B cell (primary cell): ENCODE measurements around the gene CRIM1. TPM values are rescaled to one million over a fixed set of nuclear protein-coding genes. Genes with fewer than 3 reads are reported as not detected.

ENCODE experiments used
- ATAC-seq: fragments of 200-7000 bp; cut with Tn5 transposase; one replicate; pipeline ENCODE4 v1.10.0; 2021; ENCODE audit warnings: low read depth, mild to moderate bottlenecking, moderate number of reproducible peaks, moderate library complexity
- CTCF ChIA-PET: fragments of 350-600 bp; sonication (Branson Sonifier 250); formaldehyde crosslinking; loops from one replicate; lab custom pipeline; 2021; ENCODE audit warnings: antibody characterized with exemption, inconsistent platforms; lab: Charles Lee
- POLR2A ChIA-PET: fragments of 350-600 bp; sonication (Branson Sonifier 250); formaldehyde crosslinking; loops from one replicate; lab custom pipeline; 2021; ENCODE audit warnings: antibody characterized with exemption; lab: Charles Lee
- DNase-seq: peaks from one replicate; pipeline ENCODE4 v3.0.0; 2013
- H2AFZ ChIP-seq: 2 replicates; pipeline ENCODE4 v1.6.1; 2012; ENCODE audit warnings: mild to moderate bottlenecking, low read depth, low read length; ENCODE audit not compliant: insufficient read depth, poor library complexity, severe bottlenecking
- H3K27ac ChIP-seq, 2 donors: 1 replicate in 1 of 2; 2 replicates in 1 of 2; pipeline ENCODE4 v1.5.1; 2012 to 2013; ENCODE audit warnings: low read length in 2 of 2, mild to moderate bottlenecking in 2 of 2, moderate library complexity in 1 of 2
- H3K27me3 ChIP-seq, 4 experiments: fragments of 200-600 bp in 1 of 4; sonication (generic) in 1 of 4; replicated peaks in 1 of 4; 1 replicate in 2 of 4; 2 replicates in 2 of 4; pipeline versions ENCODE4 v1.6.1 to v1.7.0; 2013 to 2016; ENCODE audit warnings: low read length in 3 of 4, mild to moderate bottlenecking in 2 of 4, mixed read lengths in 1 of 4, moderate library complexity in 1 of 4; ENCODE audit not compliant: insufficient read depth in 4 of 4, control insufficient read depth in 3 of 4; ENCODE audit errors: control extremely low read depth in 1 of 4
- H3K36me3 ChIP-seq, 2 experiments: replicated peaks in 1 of 2; 1 replicate in 1 of 2; 2 replicates in 1 of 2; pipeline versions ENCODE4 v1.6.1 to v1.7.1; 2013; ENCODE audit warnings: low read length in 1 of 2; ENCODE audit not compliant: insufficient read depth in 2 of 2, control insufficient read depth in 1 of 2; ENCODE audit errors: control extremely low read depth in 1 of 2, extremely low read depth in 1 of 2
- H3K4me1 ChIP-seq, 2 donors: fragments of 200-600 bp in 1 of 2; sonication (generic) in 1 of 2; 1 replicate in 1 of 2; 2 replicates in 1 of 2; pipeline versions ENCODE4 v1.5.1 to v1.6.1; 2013 to 2017; ENCODE audit warnings: low read length in 2 of 2; ENCODE audit not compliant: control insufficient read depth in 2 of 2, insufficient read depth in 2 of 2
- H3K4me2 ChIP-seq: replicated peaks from 2 replicates; pipeline ENCODE3; 2012; ENCODE audit warnings: mild to moderate bottlenecking, low read depth, low read length; ENCODE audit not compliant: poor library complexity, severe bottlenecking
- H3K4me3 ChIP-seq, 5 experiments: fragments of 200-600 bp in 1 of 5; sonication (generic) in 1 of 5; 1 replicate in 3 of 5; 2 replicates in 2 of 5; pipeline versions ENCODE4 v1.5.1 to v1.7.0; 2011 to 2016; ENCODE audit warnings: low read length in 4 of 5, mild to moderate bottlenecking in 4 of 5, low read depth in 2 of 5, control low read depth in 1 of 5, moderate library complexity in 1 of 5; ENCODE audit not compliant: insufficient read depth in 1 of 5; ENCODE audit errors: control extremely low read depth in 1 of 5, extremely low read depth in 1 of 5
- H3K79me2 ChIP-seq: fragments of 200-600 bp; sonication (generic); one replicate; pipeline ENCODE4 v1.6.0; 2016; ENCODE audit warnings: low read length; ENCODE audit not compliant: control insufficient read depth, insufficient read depth
- H3K9ac ChIP-seq: fragments of 200-600 bp; sonication (generic); 2 replicates; pipeline ENCODE4 v1.6.1; 2017; ENCODE audit warnings: mild to moderate bottlenecking, low read length, moderate library complexity
- H3K9me3 ChIP-seq, 3 donors: one replicate each; pipeline versions ENCODE4 v1.6.1 to v1.7.1; 2013; ENCODE audit warnings: low read length in 2 of 3; ENCODE audit not compliant: control insufficient read depth in 2 of 3, insufficient read depth in 1 of 3; ENCODE audit errors: control extremely low read depth in 1 of 3
- H4K20me1 ChIP-seq: 2 replicates; pipeline ENCODE4 v1.6.0; 2012; ENCODE audit warnings: mild to moderate bottlenecking, low read length; ENCODE audit not compliant: insufficient read depth, control insufficient read depth, poor library complexity, severe bottlenecking
- H3K27ac Mint-ChIP-seq: one replicate; pipeline ENCODE4 v1.8.0; 2021; ENCODE audit warnings: mixed read lengths
- H3K27me3 Mint-ChIP-seq: one replicate; pipeline ENCODE4 v1.8.0; 2021; ENCODE audit warnings: mixed read lengths
- H3K4me1 Mint-ChIP-seq: one replicate; pipeline ENCODE4 v1.8.0; 2021; ENCODE audit warnings: mixed read lengths
- H3K4me3 Mint-ChIP-seq: one replicate; pipeline ENCODE4 v1.8.0; 2021; ENCODE audit warnings: mixed read lengths
- H3K9me3 Mint-ChIP-seq: one replicate; pipeline ENCODE4 v1.8.0; 2022; ENCODE audit warnings: mixed read lengths; ENCODE audit not compliant: insufficient read depth
- CTCF ChIP-seq: fragments of 200-600 bp; IDR thresholded peaks from one replicate; pipeline ENCODE4 v1.8.0; 2022; ENCODE audit warnings: antibody characterized with exemption, mild to moderate bottlenecking
- EZH2 ChIP-seq: IDR thresholded peaks from 2 replicates; pipeline ENCODE4 v1.6.1; 2012; ENCODE audit warnings: borderline replicate concordance, low read depth, mild to moderate bottlenecking, moderate library complexity, low read length; ENCODE audit not compliant: insufficient read depth, poor library complexity, severe bottlenecking
- WGBS: methylation state at CpG from one replicate; pipeline ENCODE4 v1.1.5; 2013; ENCODE audit warnings: missing lambda C conversion rate; ENCODE audit not compliant: insufficient coverage; 5-methylcytosine and 5-hydroxymethylcytosine counted together
- intact Hi-C: fragments of 100-400 bp; cut with micrococcal nuclease; formaldehyde crosslinking; loops from one replicate; pipeline ENCODE4 v1.10.0; 2022
- polyA plus RNA-seq: library from polyadenylated mRNA; depleted of rRNA; stranded (reverse); fragments of >200 nt; gene quantifications from 2 replicates; pipeline ENCODE4 v1.2.3, GENCODE V29; 2012
- total RNA-seq, 2 donors: library from RNA; stranded (reverse); fragments of 120-200 nt in 1 of 2; gene quantifications; 1 replicate in 1 of 2; 2 replicates in 1 of 2; pipeline versions ENCODE4 v1.2.3 to v1.2.4, GENCODE V29; 2013 to 2022

Gene CRIM1
- total and polyA plus RNA-seq, 2 donors (not counting 1 experiment from before 2014, with no cell fraction given) = 1.3 to 5.0 TPM

GRCh38 chr2:36582951-36583350, 227.4 kb downstream of the CRIM1 start:
- no peaks in the 10 kb centered on the region for H3K27me3 ChIP-seq
- intact Hi-C loops = no loop called here
- no peaks in the 10 kb centered on the region for H4K20me1 ChIP-seq
- H3K4me1 Mint-ChIP-seq = no peaks in the 10 kb centered on the region
- ATAC-seq = no peak
- H3K4me3 ChIP-seq = no peak overlapping the region
- no peaks in the 10 kb centered on the region for H3K27me3 Mint-ChIP-seq
- no peaks in the 10 kb centered on the region for H3K4me1 ChIP-seq
- ChIA-PET POLR2A (no interaction called here), CTCF (no interaction called here)
- H3K27ac ChIP-seq = no peak overlapping the region
- no peaks in the 10 kb centered on the region for H3K79me2 ChIP-seq
- H3K9ac ChIP-seq = no peak overlapping the region
- H3K4me2 ChIP-seq = no peak overlapping the region
- no peak for DNase-seq
- H2AFZ ChIP-seq = no peak overlapping the region
- 92% methylated on average over 2 of the region's 3 CpGs for WGBS
- no peaks in the 10 kb centered on the region for H3K9me3 ChIP-seq
- peaks cover 4 to 48% of the 10 kb centered on the region in 2 experiments for H3K36me3 ChIP-seq
- TF ChIP-seq EZH2 (no peak), CTCF (no peak)
- no peak overlapping the region for H3K4me3 Mint-ChIP-seq
- no peak overlapping the region for H3K27ac Mint-ChIP-seq
- H3K9me3 Mint-ChIP-seq = no peaks in the 10 kb centered on the region

GRCh38 chr2:36584148-36584794, 228.7 kb downstream of the CRIM1 start:
- no peak for TF ChIP-seq EZH2
- no peak for TF ChIP-seq CTCF
- no peaks in the 10 kb centered on the region for H3K9me3 Mint-ChIP-seq
- no CpG with 5 or more reads among the region's 1 CpG for WGBS
- CTCF ChIA-PET = no interaction called here
- H3K9me3 ChIP-seq = no peaks in the 10 kb centered on the region
- peaks cover 4 to 42% of the 10 kb centered on the region in 2 experiments for H3K36me3 ChIP-seq
- POLR2A ChIA-PET = no interaction called here
- H3K4me2 ChIP-seq = no peak overlapping the region
- no peak overlapping the region for H3K27ac Mint-ChIP-seq
- ATAC-seq (no peak), DNase-seq (no peak)
- H3K4me3 Mint-ChIP-seq = no peak overlapping the region
- no peak overlapping the region for H3K27ac ChIP-seq
- no peak overlapping the region for H3K9ac ChIP-seq
- no peaks in the 10 kb centered on the region for H3K79me2 ChIP-seq
- H3K4me3 ChIP-seq = no peak overlapping the region
- H3K4me1 Mint-ChIP-seq = no peaks in the 10 kb centered on the region
- H3K27me3 Mint-ChIP-seq = no peaks in the 10 kb centered on the region
- H3K4me1 ChIP-seq = no peaks in the 10 kb centered on the region
- H2AFZ ChIP-seq = no peak overlapping the region
- no peaks in the 10 kb centered on the region for H4K20me1 ChIP-seq
- H3K27me3 ChIP-seq = no peaks in the 10 kb centered on the region
- intact Hi-C loops = no loop called here
